ENCODE measurements around the gene GADL1.

The GADL1 gene

DNA sequence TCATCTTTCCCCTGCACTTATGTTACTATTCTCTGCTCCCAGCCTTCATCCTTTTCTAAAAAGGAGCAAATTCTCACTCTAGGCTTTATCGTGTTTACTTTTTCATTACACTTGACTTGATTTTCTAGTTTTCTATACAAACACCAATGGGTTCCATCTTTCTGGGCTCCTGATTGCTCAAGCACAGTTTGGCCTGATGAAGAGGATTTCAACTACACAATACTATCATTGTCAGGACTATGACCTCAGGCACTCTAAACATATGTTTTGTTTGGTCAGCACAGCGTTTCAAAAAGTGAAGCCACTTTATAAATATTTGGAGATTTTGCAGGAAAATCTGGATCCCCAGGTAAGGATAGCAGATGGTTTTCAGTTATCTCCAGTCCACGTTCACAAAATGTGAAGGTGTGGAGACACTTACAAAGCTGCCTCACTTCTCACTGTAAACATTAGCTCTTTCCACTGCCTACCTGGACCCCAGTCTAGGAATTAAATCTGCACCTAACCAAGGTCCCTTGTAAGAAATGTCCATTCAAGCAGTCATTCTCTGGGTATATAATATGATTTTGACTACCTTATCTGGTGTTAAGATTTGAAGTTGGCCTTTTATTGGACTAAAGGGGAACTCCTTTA is 201.8 kb downstream of the GADL1 start:
- POLR2A ChIA-PET, result no interaction called here

DNA sequence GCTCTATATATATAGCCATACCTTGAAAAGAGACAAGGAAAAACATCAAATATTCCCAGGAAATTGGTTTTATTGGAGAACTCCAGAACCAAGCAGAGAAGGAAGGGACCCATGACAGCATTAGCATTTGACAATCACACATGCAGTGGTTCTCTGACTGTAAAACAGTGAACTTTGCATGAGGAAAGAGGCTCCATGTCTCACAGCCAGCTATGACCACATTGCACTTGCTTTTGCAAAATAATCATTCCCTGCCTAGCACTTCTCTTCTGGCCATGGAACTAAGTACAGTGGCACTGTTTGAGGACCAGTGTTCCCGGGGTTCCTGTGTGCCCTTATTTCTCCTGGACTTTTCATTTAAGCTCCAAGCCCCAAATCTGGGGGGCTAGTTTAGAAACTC is 202.5 kb downstream of the GADL1 start:
- no peaks in the 10 kb centered on the region for H3K9me3 ChIP-seq (ENCODE audit: control insufficient read depth, insufficient read depth, low read depth, low read length)
- peaks cover 0 to 44% of the 10 kb centered on the region in 2 experiments; a peak in 1 of 3 replicates for H3K36me3 ChIP-seq (ENCODE audit: control insufficient read depth in 2 of 2, insufficient read depth in 1 of 2, low read length in 2 of 2)
- H3K27ac ChIP-seq (ENCODE audit: extremely low read depth, low read depth, low read length), result no peak overlapping the region
- ChIA-PET POLR2A (no interaction called here), CTCF (interaction anchor here (0.5 to 5.4 kb wide), 3 partner anchors 394 to 649 kb away, joined by 4 to 28 read pairs (median 22); no protein-coding TSS in a partner anchor)
- H3K4me1 ChIP-seq (ENCODE audit: control insufficient read depth, insufficient read depth, low read length), result peaks cover 4% of the 10 kb centered on the region
- H3K4me3 ChIP-seq (ENCODE audit: low read depth, low read length), result no peak overlapping the region
- no peak for TF ChIP-seq PRDM1 (tag by site-specific recombination; IDR thresholded peaks at IDR 0.05)
- TF ChIP-seq SP3 (tag by site-specific recombination; IDR thresholded peaks at IDR 0.05), result no peak
- TF ChIP-seq OSR2 (tag by site-specific recombination; IDR thresholded peaks at IDR 0.05), result no peak
- TF ChIP-seq, protein P1, sequence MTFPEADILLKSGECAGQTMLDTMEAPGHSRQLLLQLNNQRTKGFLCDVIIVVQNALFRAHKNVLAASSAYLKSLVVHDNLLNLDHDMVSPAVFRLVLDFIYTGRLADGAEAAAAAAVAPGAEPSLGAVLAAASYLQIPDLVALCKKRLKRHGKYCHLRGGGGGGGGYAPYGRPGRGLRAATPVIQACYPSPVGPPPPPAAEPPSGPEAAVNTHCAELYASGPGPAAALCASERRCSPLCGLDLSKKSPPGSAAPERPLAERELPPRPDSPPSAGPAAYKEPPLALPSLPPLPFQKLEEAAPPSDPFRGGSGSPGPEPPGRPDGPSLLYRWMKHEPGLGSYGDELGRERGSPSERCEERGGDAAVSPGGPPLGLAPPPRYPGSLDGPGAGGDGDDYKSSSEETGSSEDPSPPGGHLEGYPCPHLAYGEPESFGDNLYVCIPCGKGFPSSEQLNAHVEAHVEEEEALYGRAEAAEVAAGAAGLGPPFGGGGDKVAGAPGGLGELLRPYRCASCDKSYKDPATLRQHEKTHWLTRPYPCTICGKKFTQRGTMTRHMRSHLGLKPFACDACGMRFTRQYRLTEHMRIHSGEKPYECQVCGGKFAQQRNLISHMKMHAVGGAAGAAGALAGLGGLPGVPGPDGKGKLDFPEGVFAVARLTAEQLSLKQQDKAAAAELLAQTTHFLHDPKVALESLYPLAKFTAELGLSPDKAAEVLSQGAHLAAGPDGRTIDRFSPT (tag by site-specific recombination; IDR thresholded peaks at IDR 0.05), result no peak

More for the DNA sequence above, 201.8 kb downstream of the GADL1 start:
- no peak overlapping the region for H3K4me3 ChIP-seq (ENCODE audit: low read depth, low read length)
- H3K36me3 ChIP-seq (ENCODE audit: control insufficient read depth in 2 of 2, insufficient read depth in 1 of 2, low read length in 2 of 2), result peaks cover 0 to 44% of the 10 kb centered on the region in 2 experiments; a peak in 1 of 3 replicates
- H3K27ac ChIP-seq (ENCODE audit: extremely low read depth, low read depth, low read length), result no peak overlapping the region
- no peaks in the 10 kb centered on the region for H3K9me3 ChIP-seq (ENCODE audit: control insufficient read depth, insufficient read depth, low read depth, low read length)
- peaks cover 4% of the 10 kb centered on the region for H3K4me1 ChIP-seq (ENCODE audit: control insufficient read depth, insufficient read depth, low read length)
- CTCF ChIA-PET, result interaction anchor here (0.5 to 5.4 kb wide), 25 partner anchors 8 to 678 kb away, joined by 3 to 28 read pairs (median 3); no protein-coding TSS in a partner anchor
- TF ChIP-seq ZNF133 (tag by site-specific recombination; IDR thresholded peaks at IDR 0.05), result no peak
- TF ChIP-seq, protein P2, sequence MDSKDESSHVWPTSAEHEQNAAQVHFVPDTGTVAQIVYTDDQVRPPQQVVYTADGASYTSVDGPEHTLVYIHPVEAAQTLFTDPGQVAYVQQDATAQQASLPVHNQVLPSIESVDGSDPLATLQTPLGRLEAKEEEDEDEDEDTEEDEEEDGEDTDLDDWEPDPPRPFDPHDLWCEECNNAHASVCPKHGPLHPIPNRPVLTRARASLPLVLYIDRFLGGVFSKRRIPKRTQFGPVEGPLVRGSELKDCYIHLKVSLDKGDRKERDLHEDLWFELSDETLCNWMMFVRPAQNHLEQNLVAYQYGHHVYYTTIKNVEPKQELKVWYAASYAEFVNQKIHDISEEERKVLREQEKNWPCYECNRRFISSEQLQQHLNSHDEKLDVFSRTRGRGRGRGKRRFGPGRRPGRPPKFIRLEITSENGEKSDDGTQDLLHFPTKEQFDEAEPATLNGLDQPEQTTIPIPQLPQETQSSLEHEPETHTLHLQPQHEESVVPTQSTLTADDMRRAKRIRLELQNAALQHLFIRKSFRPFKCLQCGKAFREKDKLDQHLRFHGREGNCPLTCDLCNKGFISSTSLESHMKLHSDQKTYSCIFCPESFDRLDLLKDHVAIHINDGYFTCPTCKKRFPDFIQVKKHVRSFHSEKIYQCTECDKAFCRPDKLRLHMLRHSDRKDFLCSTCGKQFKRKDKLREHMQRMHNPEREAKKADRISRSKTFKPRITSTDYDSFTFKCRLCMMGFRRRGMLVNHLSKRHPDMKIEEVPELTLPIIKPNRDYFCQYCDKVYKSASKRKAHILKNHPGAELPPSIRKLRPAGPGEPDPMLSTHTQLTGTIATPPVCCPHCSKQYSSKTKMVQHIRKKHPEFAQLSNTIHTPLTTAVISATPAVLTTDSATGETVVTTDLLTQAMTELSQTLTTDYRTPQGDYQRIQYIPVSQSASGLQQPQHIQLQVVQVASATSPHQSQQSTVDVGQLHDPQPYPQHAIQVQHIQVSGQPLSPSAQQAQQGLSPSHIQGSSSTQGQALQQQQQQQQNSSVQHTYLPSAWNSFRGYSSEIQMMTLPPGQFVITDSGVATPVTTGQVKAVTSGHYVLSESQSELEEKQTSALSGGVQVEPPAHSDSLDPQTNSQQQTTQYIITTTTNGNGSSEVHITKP (tag by site-specific recombination; IDR thresholded peaks at IDR 0.05), result no peak

DNA sequence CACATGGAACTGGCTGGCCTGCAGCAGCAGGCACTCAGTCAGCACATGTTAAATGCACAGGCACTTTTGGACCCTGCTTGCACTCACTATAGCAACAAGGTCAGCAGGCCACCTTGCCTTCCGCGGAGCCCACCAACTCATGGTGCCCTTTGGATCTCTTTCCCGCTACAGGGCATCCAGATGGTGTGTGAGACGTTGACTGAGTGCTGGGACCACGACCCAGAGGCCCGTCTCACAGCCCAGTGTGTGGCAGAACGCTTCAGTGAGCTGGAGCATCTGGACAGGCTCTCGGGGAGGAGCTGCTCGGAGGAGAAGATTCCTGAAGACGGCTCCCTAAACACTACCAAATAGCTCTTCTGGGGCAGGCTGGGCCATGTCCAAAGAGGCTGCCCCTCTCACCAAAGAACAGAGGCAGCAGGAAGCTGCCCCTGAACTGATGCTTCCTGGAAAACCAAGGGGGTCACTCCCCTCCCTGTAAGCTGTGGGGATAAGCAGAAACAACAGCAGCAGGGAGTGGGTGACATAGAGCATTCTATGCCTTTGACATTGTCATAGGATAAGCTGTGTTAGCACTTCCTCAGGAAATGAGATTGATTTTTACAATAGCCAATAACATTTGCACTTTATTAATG is 203.1 kb downstream of the GADL1 start:
- no peaks in the 10 kb centered on the region for H3K9me3 ChIP-seq (ENCODE audit: control insufficient read depth, insufficient read depth, low read depth, low read length)
- no peak overlapping the region for H3K4me3 ChIP-seq (ENCODE audit: low read depth, low read length)
- ChIA-PET POLR2A (no interaction called here), CTCF (interaction anchor here (0.5 to 5.4 kb wide), 3 partner anchors 394 to 648 kb away, joined by 4 to 28 read pairs (median 22); no protein-coding TSS in a partner anchor)
- H3K4me1 ChIP-seq (ENCODE audit: control insufficient read depth, insufficient read depth, low read length), result peaks cover 4% of the 10 kb centered on the region
- peaks cover 0 to 44% of the 10 kb centered on the region in 2 experiments; a peak in 1 of 3 replicates for H3K36me3 ChIP-seq (ENCODE audit: control insufficient read depth in 2 of 2, insufficient read depth in 1 of 2, low read length in 2 of 2)
- TF ChIP-seq KLF8 (tag by site-specific recombination; IDR thresholded peaks at IDR 0.05) (no peak), ZNF664 (tag by site-specific recombination; IDR thresholded peaks at IDR 0.05) (no peak), ZNF585B (tag by site-specific recombination; IDR thresholded peaks at IDR 0.05) (no peak), ZNF114 (tag by site-specific recombination; IDR thresholded peaks at IDR 0.05) (no peak), ZBTB20 (tag by site-specific recombination; IDR thresholded peaks at IDR 0.05) (no peak), ZNF514 (tag by site-specific recombination; IDR thresholded peaks at IDR 0.05) (no peak), FEZF1 (tag by site-specific recombination; IDR thresholded peaks at IDR 0.05) (no peak), ZNF112 (tag by site-specific recombination; IDR thresholded peaks at IDR 0.05) (no peak), PRDM1 (tag by site-specific recombination; IDR thresholded peaks at IDR 0.05) (no peak), ZNF239 (tag by site-specific recombination; IDR thresholded peaks at IDR 0.05) (no peak), ZNF157 (tag by site-specific recombination; IDR thresholded peaks at IDR 0.05) (no peak)
- TF ChIP-seq, protein P3, sequence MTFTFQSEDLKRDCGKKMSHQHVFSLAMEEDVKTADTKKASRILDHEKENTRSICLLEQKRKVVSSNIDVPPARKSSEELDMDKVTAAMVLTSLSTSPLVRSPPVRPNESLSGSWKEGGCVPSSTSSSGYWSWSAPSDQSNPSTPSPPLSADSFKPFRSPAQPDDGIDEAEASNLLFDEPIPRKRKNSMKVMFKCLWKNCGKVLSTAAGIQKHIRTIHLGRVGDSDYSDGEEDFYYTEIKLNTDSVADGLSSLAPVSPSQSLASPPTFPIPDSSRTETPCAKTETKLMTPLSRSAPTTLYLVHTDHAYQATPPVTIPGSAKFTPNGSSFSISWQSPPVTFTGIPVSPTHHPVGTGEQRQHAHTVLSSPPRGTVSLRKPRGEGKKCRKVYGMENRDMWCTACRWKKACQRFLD (tag by site-specific recombination; IDR thresholded peaks at IDR 0.05), result no peak
- TF ChIP-seq, protein P1 (tag by site-specific recombination; IDR thresholded peaks at IDR 0.05), result no peak
- TF ChIP-seq, protein P4, sequence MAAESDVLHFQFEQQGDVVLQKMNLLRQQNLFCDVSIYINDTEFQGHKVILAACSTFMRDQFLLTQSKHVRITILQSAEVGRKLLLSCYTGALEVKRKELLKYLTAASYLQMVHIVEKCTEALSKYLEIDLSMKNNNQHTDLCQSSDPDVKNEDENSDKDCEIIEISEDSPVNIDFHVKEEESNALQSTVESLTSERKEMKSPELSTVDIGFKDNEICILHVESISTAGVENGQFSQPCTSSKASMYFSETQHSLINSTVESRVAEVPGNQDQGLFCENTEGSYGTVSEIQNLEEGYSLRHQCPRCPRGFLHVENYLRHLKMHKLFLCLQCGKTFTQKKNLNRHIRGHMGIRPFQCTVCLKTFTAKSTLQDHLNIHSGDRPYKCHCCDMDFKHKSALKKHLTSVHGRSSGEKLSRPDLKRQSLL (tag by site-specific recombination; IDR thresholded peaks at IDR 0.05), result no peak
- H3K27ac ChIP-seq (ENCODE audit: extremely low read depth, low read depth, low read length), result no peak overlapping the region
